Sigmoid colon (tissue), 4 donors: ENCODE measurements around the gene NDUFS8.

ENCODE experiments used
- POLR2A ChIP-seq, 2 donors: fragments of 450-650 bp; IDR thresholded peaks; one replicate each; pipeline ENCODE4 v1.6.1; 2016; ENCODE audit warnings: antibody characterized with exemption in 2 of 2, mild to moderate bottlenecking in 2 of 2, moderate library complexity in 2 of 2
- POLR2AphosphoS5 ChIP-seq, 4 donors: sonication (generic); formaldehyde crosslinking; IDR thresholded peaks; one replicate each; pipeline ENCODE4 v1.6.1; 2017; ENCODE audit warnings: antibody characterized with exemption in 4 of 4
- TF ChIP-seq, protein P1 (sequence below), 4 experiments: fragments of 450-650 bp in 3 of 4; fragments of 200-600 bp in 1 of 4; IDR thresholded peaks; one replicate each; pipeline ENCODE4 v1.5.1; 2016 to 2019; ENCODE audit warnings: antibody characterized with exemption in 4 of 4, mild to moderate bottlenecking in 3 of 4, moderate library complexity in 2 of 4

DNA sequence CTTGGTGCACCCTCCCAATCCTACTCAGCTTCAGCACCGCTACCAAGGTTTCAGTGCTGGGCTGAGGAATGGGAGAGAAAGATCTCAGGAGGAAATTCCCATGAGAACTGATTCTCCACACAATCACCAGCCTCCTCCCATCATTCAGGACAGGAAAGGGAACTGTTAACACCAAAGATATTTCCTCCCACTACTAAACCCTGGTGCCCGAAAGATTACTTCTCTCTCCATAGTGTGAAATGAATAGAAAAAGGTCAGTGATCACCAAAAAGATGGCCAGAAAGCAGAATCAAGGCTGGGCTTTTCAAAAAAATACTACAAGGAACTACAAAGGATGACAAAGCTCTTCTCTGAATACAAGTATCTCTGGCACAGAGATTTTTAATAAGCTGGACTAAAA, 34.4 kb downstream of the NDUFS8 start:
- TF ChIP-seq POLR2A (IDR thresholded peaks at IDR 0.05) (no peak), POLR2AphosphoS5 (IDR thresholded peaks at IDR 0.05) (no peak)
- TF ChIP-seq, protein P1, sequence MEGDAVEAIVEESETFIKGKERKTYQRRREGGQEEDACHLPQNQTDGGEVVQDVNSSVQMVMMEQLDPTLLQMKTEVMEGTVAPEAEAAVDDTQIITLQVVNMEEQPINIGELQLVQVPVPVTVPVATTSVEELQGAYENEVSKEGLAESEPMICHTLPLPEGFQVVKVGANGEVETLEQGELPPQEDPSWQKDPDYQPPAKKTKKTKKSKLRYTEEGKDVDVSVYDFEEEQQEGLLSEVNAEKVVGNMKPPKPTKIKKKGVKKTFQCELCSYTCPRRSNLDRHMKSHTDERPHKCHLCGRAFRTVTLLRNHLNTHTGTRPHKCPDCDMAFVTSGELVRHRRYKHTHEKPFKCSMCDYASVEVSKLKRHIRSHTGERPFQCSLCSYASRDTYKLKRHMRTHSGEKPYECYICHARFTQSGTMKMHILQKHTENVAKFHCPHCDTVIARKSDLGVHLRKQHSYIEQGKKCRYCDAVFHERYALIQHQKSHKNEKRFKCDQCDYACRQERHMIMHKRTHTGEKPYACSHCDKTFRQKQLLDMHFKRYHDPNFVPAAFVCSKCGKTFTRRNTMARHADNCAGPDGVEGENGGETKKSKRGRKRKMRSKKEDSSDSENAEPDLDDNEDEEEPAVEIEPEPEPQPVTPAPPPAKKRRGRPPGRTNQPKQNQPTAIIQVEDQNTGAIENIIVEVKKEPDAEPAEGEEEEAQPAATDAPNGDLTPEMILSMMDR (IDR thresholded peaks at IDR 0.05), result no peak
